Hematopoietic multipotent progenitor cell treated with erythropoietin and hydrocortisone succinate and interleukin-3 and kit ligand, for 15 days (in vitro differentiated cells): ENCODE results near the gene PRKG1.
"Not testable (repeated sequence)": the region's sequence is repeated elsewhere in the genome, so short reads cannot be mapped to it uniquely, and the experiment has no call there.

Source experiments
- DNase-seq: peaks from one replicate; pipeline ENCODE4 v3.0.0-alpha.2; 2015; ENCODE audit warnings: low spot score

Gene PRKG1

GRCh38 chr10:51227897-51228713, 153.8 kb downstream of the PRKG1 start:
- no peak for DNase-seq

- no peak for DNase-seq
Observed at GRCh38 chr10:51228714-51229100, 154.4 kb downstream of the PRKG1 start.

DNA sequence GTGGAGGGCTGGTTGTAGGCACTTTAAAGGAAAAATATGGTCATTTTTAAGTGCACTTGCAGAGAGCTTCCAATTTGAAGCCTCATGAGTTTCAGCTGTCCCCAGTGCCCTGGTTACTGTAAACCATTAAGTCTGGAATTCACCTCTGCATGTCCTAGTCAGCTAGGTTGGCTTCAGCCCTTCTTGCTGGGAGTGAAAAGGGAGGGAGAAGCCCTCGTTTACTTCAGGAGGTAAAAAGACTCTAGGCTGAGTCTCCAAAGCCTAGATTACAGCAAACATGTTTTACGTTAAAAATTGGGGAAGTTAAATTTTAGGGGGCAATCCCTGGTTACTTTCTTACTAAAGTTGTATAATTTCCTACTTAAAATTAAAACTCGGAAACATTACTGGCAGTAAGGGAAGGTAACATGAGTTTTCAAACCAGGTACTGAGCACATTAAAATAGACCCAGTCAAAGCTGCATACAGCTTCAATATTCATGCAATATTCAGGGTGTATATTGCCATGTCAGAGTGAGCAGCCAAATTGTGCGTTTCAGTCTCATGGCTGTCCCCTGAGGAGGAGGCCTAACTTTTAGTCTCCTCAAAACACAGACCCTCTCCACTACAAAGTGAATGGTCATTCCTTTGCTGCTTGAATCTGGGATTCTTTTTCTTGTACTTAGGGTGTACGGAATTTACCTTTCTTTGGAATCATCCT, 156.7 kb downstream of the PRKG1 start:
- no peak for DNase-seq

GRCh38 chr10:51231754-51232153, 157.5 kb downstream of the PRKG1 start:
- no peak for DNase-seq

GRCh38 chr10:51233337-51234100, 159.2 kb downstream of the PRKG1 start:
- DNase-seq: no peak

- no peak for DNase-seq
Observed at GRCh38 chr10:51235865-51236264, 161.6 kb downstream of the PRKG1 start.

- DNase-seq: no peak
Observed at GRCh38 chr10:51239006-51239405, 164.7 kb downstream of the PRKG1 start.

DNA sequence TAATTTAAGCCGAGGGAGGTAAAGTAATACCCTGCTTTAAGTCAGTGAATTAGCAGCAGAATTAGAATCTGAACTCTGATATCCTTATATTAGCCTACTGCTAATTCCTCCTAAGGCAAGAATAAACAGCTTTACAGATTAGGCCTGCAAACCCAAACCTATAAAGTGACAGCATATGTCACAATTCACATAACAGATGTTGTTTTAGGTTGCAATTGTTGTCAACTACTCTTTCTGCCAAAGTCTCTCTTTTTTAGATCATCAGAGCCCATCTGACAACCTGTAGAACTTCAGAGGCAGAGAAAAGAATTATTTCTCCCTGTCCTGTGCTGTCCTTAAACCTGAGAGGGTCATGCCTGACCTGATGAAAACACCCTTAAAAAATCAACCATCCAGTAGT, 167.2 kb downstream of the PRKG1 start:
- no peak for DNase-seq

GRCh38 chr10:51242393-51242792, 168.1 kb downstream of the PRKG1 start:
- DNase-seq: no peak

DNA sequence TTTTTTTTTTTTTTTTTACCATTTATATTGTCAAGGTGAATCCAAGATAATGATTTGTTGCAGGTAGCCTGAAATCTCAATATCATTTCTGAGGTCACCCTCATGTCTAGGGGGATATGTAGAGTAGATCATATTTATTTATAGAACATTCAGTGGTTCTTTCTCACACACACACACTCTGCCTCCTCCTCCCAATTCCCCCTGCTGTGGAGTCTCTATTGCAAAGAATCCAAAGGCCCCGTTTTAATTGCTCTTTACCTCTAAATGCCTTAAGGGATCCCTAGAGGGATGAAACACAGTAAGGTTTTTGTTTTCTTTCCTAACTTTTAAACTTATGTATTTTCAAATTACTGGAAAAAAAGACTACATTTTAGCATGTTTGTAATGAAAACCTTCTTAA, 170.0 kb downstream of the PRKG1 start:
- no peak for DNase-seq

DNA sequence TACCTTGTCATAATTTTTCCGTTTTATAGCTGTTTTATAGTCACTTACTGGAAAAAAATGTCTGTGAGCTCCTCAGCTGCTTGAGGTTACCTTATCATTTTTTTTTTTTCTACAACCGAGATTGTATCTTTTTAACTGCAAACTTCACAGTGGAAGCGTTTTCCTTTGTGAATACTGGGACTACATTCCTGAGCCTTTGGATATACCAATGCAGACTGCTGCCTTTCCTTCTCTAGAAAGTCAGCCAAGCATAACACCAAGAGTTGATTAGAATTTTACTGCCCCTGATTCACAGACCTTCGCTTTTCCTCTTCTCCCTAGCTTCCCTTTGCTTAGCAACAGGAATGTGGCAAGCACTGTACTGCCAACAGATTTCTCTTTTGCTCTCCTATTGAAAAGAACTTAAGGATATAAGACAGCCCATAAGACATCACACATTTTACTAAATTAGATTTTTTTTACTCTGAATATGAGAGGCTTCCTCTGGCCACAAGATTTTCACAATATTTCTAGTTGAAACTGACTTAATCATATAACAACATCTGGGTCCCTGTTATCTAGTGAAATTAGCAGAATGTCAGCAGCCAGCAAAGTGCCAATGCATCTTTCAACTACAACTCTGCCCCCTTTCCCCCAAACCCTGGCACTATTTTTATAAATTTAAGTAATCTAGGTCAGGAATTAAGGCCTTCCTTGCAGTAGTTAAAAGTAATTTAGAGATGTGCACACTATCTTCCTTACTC, 170.6 kb downstream of the PRKG1 start:
- DNase-seq: no peak

GRCh38 chr10:51246156-51246555, 171.9 kb downstream of the PRKG1 start:
- DNase-seq: no peak

DNA sequence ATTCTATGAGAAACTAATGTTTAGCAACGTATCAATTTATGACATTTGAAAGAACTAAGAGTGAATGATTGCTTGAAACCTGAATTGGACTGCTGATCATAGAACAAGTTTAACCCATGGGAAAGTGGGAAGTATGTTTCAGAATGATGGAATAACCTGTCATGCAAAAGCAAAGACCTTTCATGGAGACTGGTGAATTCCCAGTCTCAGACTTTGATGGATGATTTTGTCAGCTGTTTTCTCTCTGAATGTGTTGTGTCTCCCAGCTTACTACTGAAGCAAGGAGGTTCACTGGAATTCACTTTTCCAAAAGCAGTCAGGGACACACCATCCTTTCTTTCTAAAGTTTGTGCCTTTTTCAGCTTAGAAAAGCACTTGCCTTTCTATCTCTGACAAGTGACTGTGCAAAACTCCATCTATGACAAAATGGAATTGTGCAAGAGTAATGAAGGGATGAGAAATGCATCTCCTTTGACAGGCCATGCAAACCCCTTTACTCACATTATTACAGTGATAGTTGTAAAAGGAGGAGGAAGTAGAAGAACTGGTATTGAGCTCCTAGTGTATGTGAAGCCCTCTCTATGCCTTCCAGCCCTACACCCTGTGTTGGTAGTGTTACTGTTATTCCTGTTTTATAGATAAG, 176.1 kb downstream of the PRKG1 start:
- DNase-seq: no peak

GRCh38 chr10:51251110-51251509, 176.8 kb downstream of the PRKG1 start:
- no peak for DNase-seq

- DNase-seq: no peak
Observed at GRCh38 chr10:51255381-51255780, 181.1 kb downstream of the PRKG1 start.

DNA sequence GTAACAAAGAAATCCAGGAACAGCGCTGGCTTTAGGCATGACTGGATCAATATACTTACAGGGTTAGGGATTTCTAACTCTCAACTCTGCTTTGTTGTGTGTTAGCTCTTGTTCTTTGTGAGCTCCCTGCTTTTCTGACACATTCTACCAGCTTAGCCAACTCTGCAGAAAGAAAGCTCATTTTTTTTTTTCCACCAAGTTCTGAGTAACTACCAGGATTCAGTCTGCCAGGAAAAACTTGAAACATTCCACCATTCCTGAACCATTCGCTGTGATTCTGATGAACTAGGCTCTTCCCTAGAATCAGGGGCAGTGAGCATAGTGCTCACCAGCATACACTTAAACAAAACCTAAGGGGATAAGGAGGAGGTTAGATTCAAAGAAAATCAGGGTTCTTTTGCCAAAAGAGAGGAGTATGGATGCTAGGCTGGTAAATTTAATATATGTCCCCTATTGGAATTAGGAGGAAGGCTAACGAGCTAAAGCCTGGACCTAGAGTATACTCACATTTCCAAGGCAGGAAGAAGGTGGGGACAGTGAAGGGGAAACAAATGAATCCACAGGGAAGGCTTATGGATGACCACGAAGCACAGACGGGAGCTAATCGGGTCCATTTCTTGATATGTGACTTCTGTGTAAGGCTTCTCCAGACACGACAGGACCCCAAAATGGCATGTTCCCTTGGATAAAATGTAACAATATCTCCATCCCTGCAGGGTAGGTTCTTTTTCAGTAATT, 183.4 kb downstream of the PRKG1 start:
- DNase-seq: no peak

GRCh38 chr10:51260376-51260775, 186.1 kb downstream of the PRKG1 start:
- no peak for DNase-seq

DNA sequence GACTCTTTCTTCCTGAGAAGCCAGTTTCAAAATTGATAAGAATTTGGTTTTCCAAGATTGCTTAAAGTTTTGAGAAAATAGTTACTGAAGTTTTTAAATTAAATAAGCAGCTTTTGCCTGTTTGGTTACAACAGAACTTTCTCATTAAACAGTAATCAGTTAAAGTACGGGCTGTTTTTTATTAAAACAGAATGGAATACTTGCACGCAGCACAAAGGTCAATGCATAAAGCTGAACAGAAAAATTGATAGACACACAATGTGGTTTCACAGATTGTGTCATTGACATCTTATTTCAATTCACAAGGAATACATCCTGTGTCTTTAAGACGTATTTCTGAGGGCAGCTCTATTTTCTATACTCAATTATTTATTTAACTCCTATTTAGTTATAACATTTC, 192.2 kb downstream of the PRKG1 start:
- no peak for DNase-seq

DNA sequence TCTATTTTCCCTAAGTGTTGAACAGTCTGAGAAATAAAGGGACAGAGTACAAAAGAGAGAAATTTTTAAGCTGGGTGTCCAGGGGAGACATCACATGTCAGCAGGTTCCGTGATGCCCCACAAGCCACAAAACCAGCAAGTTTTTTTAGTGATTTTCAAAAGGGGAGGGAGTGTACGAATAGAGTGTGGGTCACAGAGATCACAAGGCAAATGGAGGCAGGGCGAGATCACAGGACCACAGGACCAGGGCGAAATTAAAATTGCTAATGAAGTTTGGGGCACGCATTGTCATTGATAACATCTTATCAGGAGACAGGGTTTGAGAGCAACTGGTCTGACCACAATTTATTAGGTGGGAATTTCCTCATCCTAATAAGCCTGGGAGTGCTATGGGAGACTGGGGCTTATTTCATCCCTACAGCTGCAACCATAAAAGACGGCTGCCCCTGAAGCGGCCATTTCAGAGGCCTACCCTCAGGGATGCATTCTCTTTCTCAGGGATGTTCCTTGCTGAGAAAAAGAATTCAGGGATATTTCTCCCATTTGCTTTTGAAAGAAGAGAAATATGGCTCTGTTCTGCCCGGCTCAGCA, 193.8 kb downstream of the PRKG1 start:
- not testable (repeated sequence) for DNase-seq

GRCh38 chr10:51269821-51270220, 195.5 kb downstream of the PRKG1 start:
- DNase-seq: no peak
